Left lung (tissue), 10 donors: ENCODE data around the gene OPTN. TPM values are rescaled to one million over a fixed set of nuclear protein-coding genes. Genes with fewer than 3 reads are reported as not detected.
A peak's percentile ranks its signal among the peaks of the same experiment; 100 is the strongest.

ENCODE experiments used
- ATAC-seq: fragments of 200-7000 bp; cut with Tn5 transposase; one replicate; pipeline ENCODE4 v1.9.1; 2020; ENCODE audit warnings: moderate library complexity
- DNase-seq, 4 donors: peaks; one replicate each; pipeline ENCODE4 v3.0.0-alpha.2; 2013 to 2020
- H3K27ac ChIP-seq, 2 donors: fragments of 200-600 bp; sonication (generic) in 1 of 2; one replicate each; pipeline versions ENCODE4 v1.5.0 to v1.8.0; 2020 to 2021
- H3K27me3 ChIP-seq, 2 donors: fragments of 200-600 bp; sonication (generic) in 1 of 2; one replicate each; pipeline versions ENCODE4 v1.5.0 to v1.8.0; 2020 to 2021
- H3K36me3 ChIP-seq, 2 donors: fragments of 200-600 bp; sonication (generic) in 1 of 2; one replicate each; pipeline versions ENCODE4 v1.5.0 to v1.8.0; 2020 to 2021
- H3K4me1 ChIP-seq, 2 donors: fragments of 200-600 bp; one replicate each; pipeline ENCODE4 v1.8.0; 2021
- H3K4me3 ChIP-seq, 2 donors: fragments of 200-600 bp; sonication (generic) in 1 of 2; one replicate each; pipeline versions ENCODE4 v1.5.0 to v1.8.0; 2020 to 2021; ENCODE audit warnings: mild to moderate bottlenecking in 1 of 2
- H3K9me3 ChIP-seq, 2 donors: fragments of 200-600 bp; sonication (generic) in 1 of 2; one replicate each; pipeline versions ENCODE4 v1.5.0 to v1.8.0; 2020 to 2021
- intact Hi-C, 2 donors: fragments of 100-400 bp; cut with DNase I; formaldehyde crosslinking; loops; one replicate each; pipeline versions ENCODE4 v1.11.2 to v1.14.2; 2022
- polyA plus RNA-seq, 6 donors: library from polyadenylated mRNA; unstranded; fragments of 120-200 nt; gene quantifications; one replicate each; pipeline ENCODE4 v1.2.1, GENCODE V29; 2013; ENCODE audit not compliant: insufficient read length in 6 of 6
- total RNA-seq, 2 donors: library from RNA; stranded (reverse); fragmentation: NEBNext Ultra II Directional; extraction: Animal tissue kit (Norgen Biotek cat#: 25700); gene quantifications; one replicate each; pipeline ENCODE4 v1.2.1, GENCODE V29; 2021
- TF ChIP-seq, protein P1 (sequence below), 2 donors: fragments of 200-600 bp; sonication (generic) in 1 of 2; IDR thresholded peaks; one replicate each; pipeline versions ENCODE4 v1.5.0 to v1.8.0; 2021; ENCODE audit warnings: antibody characterized with exemption in 2 of 2
- donor health status: DM: no; HTN: yes; CAD: no.
- donor health status: DM: no; HTN: no; CAD: no.

The OPTN gene
- total and polyA plus RNA-seq, 8 donors: 36.0 to 51.3 (median 37.3) TPM

DNA sequence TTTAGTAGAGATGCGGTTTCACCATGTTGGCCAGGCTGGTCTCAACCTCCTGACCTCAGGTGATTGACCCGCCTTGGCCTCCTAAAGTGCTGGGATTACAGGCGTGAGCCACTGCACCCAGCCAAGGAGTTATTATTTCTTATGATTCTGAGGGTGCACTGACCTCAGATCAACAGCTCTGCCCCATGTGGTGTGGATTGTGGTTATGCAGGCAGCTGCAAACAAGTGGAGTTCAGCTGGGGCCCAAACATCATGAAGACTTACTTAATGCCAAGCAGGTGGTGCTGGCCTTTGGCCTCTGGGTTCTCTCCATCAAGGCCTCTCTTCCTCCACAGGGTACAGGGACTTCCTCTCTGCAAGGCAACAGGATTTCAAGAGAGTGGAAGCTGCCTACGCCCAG, 45.1 kb upstream of the OPTN start:
- no peak overlapping the region for H3K4me3 ChIP-seq
- ATAC-seq (no peak), DNase-seq (no peak)
- TF ChIP-seq, protein P1, sequence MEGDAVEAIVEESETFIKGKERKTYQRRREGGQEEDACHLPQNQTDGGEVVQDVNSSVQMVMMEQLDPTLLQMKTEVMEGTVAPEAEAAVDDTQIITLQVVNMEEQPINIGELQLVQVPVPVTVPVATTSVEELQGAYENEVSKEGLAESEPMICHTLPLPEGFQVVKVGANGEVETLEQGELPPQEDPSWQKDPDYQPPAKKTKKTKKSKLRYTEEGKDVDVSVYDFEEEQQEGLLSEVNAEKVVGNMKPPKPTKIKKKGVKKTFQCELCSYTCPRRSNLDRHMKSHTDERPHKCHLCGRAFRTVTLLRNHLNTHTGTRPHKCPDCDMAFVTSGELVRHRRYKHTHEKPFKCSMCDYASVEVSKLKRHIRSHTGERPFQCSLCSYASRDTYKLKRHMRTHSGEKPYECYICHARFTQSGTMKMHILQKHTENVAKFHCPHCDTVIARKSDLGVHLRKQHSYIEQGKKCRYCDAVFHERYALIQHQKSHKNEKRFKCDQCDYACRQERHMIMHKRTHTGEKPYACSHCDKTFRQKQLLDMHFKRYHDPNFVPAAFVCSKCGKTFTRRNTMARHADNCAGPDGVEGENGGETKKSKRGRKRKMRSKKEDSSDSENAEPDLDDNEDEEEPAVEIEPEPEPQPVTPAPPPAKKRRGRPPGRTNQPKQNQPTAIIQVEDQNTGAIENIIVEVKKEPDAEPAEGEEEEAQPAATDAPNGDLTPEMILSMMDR (IDR thresholded peaks at IDR 0.05): no peak
- H3K36me3 ChIP-seq: no peaks in the 10 kb centered on the region
- no peak overlapping the region for H3K27ac ChIP-seq
- H3K27me3 ChIP-seq: peaks cover 0 to 5% of the 10 kb centered on the region in 2 donors
- no peaks in the 10 kb centered on the region for H3K4me1 ChIP-seq
- H3K9me3 ChIP-seq: no peaks in the 10 kb centered on the region
- intact Hi-C loops: no loop called here

DNA sequence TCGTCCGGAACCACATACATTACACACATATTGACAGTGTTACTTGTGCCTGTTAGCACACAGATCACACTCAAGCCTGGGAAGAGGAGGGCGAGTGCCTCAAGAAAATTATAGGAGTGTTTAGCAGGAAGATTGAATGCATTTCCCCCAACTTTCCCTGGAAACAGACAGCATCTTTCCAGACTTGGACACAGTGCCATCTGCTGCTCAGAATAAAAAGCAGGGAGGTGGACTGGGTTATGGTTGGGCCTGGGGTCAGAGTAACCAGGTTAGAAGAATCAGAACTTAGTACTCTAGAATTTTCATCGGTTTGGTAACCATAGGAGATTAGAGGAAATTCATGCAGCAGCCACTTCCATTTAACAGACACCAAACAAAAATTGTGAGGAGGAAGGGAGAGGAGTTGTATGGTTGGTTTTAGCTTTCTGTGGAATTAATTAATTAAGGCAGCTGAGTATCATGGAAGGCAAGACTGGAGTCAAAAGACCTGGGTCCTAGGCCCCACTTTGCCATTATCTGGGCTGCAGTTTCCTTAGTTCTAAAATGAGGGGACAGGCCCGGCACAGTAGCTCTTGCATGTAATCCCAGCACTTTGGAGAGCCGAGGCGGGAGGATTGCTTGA, 43.4 kb upstream of the OPTN start:
- ATAC-seq: no peak
- no peak overlapping the region for H3K4me3 ChIP-seq
- H3K4me1 ChIP-seq: no peaks in the 10 kb centered on the region
- no peaks in the 10 kb centered on the region for H3K9me3 ChIP-seq
- H3K27ac ChIP-seq: no peak overlapping the region
- DNase-seq: peak in 1 of 4 donors; percentile 7
- intact Hi-C loops: no loop called here
- H3K36me3 ChIP-seq: no peaks in the 10 kb centered on the region
- peaks cover 0 to 5% of the 10 kb centered on the region in 2 donors for H3K27me3 ChIP-seq
- TF ChIP-seq, protein P1 (IDR thresholded peaks at IDR 0.05): peak in 1 of 2 donors; percentile 23

DNA sequence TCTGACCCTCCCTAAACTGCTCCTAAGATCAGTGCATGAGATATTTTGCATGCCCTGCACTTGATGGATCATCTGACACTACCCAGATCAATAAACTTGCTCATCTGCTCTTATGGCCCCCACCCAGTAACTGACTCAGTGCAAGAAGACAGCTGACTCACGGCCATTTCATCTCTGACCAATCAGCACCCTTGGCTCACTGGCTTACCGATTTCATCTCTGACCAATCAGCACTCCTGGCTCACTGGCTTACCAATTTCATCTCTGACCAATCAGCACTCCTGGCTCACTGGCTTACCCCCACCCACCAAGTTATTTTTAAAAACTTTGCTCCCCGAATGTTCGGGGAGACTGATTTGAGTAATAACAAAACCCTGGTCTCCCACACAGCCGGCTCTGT, 37.2 kb upstream of the OPTN start:
- Histone ChIP-seq H3K36me3 (no peaks in the 10 kb centered on the region), H3K4me1 (no peaks in the 10 kb centered on the region), H3K27me3 (peaks cover 0 to 16% of the 10 kb centered on the region in 2 donors), H3K27ac (no peak overlapping the region), H3K4me3 (no peak overlapping the region), H3K9me3 (no peaks in the 10 kb centered on the region)
- intact Hi-C loops: no loop called here
- no peak for ATAC-seq
- no peak for DNase-seq
- TF ChIP-seq, protein P1 (IDR thresholded peaks at IDR 0.05): no peak

DNA sequence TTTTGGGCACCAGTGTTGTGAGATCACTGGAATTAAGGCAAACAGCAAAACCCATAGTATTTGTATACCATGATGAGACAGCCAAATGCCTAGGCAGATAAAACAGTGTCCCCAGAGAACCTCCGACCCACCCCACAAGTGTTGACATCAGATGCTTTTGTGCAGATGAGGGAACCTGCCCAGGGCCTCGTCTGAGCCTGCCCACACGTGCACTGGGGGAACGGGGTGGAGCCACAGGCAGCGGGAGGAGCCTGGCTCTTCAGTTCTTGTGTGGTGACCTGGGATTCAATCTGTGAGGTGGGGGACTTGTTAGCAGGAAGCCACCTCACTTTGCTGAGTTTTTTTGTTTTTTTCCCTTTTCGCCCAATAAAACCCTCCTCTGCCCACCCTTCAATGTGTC, 33.4 kb upstream of the OPTN start:
- TF ChIP-seq, protein P1 (IDR thresholded peaks at IDR 0.05): no peak
- Histone ChIP-seq H3K4me3 (no peak overlapping the region), H3K4me1 (no peaks in the 10 kb centered on the region), H3K36me3 (no peaks in the 10 kb centered on the region), H3K27me3 (peaks cover 0 to 16% of the 10 kb centered on the region in 2 donors), H3K27ac (no peak overlapping the region), H3K9me3 (no peaks in the 10 kb centered on the region)
- intact Hi-C loops: no loop called here
- DNase-seq (no peak), ATAC-seq (no peak)

DNA sequence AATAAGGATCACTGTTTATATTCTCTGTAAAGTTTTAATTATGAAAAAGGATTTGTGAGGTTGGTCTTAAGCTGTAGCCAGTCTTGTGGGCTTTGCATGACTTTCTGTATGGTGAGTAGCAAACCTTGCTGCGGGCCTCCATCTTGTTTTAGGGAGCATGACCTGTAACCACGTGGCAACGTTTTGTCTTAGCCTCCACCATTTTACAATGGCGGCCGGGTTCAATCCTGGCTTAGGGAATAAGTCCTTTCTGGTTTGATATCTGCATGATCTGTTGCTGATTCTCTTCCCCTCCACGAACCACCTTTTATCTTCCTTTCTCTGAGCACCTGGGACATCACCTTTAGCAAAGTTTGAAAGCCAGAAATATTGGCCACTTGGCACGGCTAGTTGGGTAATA, 32.5 kb upstream of the OPTN start:
- Histone ChIP-seq H3K9me3 (no peaks in the 10 kb centered on the region), H3K27me3 (peaks cover 0 to 16% of the 10 kb centered on the region in 2 donors), H3K27ac (no peak overlapping the region), H3K4me1 (no peaks in the 10 kb centered on the region), H3K36me3 (no peaks in the 10 kb centered on the region), H3K4me3 (no peak overlapping the region)
- DNase-seq (no peak), ATAC-seq (no peak)
- TF ChIP-seq, protein P1 (IDR thresholded peaks at IDR 0.05): no peak
- intact Hi-C loops: no loop called here
